Measurements from ENCODE around the gene PRKN.
"Not testable (repeated sequence)": the region's sequence is repeated elsewhere in the genome, so short reads cannot be mapped to it uniquely, and the experiment has no call there.

The PRKN gene

DNA sequence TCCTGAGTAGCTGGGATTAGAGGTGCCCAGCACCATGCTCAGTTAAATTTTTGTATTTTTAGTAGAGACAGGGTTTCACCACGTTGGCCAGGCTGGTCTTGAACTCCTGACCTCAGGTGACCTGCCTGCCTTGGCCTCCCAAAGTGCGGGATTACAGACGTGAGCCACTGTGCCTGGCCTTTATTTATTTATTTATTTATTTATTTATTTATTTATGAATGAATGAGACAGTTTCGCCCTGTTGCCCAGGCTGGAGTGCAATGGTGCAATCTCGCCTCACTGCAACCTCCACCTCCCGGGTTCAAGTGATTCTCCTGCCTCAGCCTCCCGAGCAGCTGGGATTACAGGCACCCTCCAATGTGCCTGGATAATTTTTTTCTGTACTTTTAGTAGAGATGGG lies 48.7 kb downstream of the PRKN start:
- not testable (repeated sequence) for H3K27me3 ChIP-seq (ENCODE audit: insufficient read depth, low read length); H3K9ac ChIP-seq (ENCODE audit: low read depth, low read length); H3K27ac ChIP-seq (ENCODE audit: low read depth, low read length); H3K36me3 ChIP-seq (ENCODE audit: insufficient read depth, low read length); H3K4me1 ChIP-seq (ENCODE audit: insufficient read depth, low read length); H3K4me3 ChIP-seq (ENCODE audit: low read length); H3K9me3 ChIP-seq (ENCODE audit: insufficient read depth, low read depth, low read length)
- WGBS = 94% methylated on average over 6 of the region's 7 CpGs

DNA sequence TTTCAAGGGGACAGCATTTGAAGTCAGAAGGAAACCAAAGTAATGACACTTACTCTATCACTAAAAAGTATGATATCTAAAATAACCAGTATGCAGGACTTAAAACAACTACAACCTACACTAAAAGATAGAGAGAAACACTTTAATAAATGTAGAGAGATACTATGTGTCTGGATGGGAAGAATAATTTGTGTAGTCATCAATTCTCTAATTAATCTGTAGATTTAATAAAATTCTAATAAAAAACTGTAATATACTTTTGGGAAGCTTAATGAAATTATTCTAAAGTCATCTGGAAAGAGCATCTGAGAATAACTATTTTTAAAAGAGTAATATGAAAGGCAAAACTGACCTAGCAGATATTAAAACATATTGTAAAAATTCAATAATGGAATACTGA lies 52.1 kb downstream of the PRKN start:
- Histone ChIP-seq H3K4me3 (ENCODE audit: low read length) (no peak overlapping the region), H3K4me1 (ENCODE audit: insufficient read depth, low read length) (no peaks in the 10 kb centered on the region), H3K27me3 (ENCODE audit: insufficient read depth, low read length) (no peaks in the 10 kb centered on the region), H3K9me3 (ENCODE audit: insufficient read depth, low read depth, low read length) (no peaks in the 10 kb centered on the region), H3K36me3 (ENCODE audit: insufficient read depth, low read length) (no peaks in the 10 kb centered on the region), H3K9ac (ENCODE audit: low read depth, low read length) (no peak overlapping the region), H3K27ac (ENCODE audit: low read depth, low read length) (no peak overlapping the region)

DNA sequence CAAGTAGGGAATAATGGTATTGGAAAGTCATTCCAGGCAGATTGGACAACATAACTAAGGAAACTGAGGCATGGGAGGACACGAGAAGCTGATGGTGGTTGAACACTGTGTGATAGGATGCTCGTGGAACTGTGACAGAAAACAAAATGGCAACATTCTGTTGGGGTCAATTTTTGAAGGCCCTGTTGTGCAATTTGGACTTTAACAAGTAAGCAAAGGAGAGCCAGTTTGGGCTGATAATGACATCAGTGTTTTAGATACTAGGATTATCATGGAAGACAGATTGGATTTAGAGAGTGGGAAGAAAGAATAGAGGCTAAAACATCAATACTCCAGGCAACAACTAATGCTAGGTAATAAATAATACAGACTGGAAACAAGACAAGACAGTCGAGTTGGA lies 53.1 kb downstream of the PRKN start:
- Histone ChIP-seq H3K36me3 (ENCODE audit: insufficient read depth, low read length) (no peaks in the 10 kb centered on the region), H3K4me1 (ENCODE audit: insufficient read depth, low read length) (no peaks in the 10 kb centered on the region), H3K4me3 (ENCODE audit: low read length) (no peak overlapping the region), H3K9me3 (ENCODE audit: insufficient read depth, low read depth, low read length) (no peaks in the 10 kb centered on the region), H3K9ac (ENCODE audit: low read depth, low read length) (no peak overlapping the region), H3K27ac (ENCODE audit: low read depth, low read length) (no peak overlapping the region), H3K27me3 (ENCODE audit: insufficient read depth, low read length) (no peaks in the 10 kb centered on the region)
- WGBS = 91% methylated on average over 3 of the region's 3 CpGs

DNA sequence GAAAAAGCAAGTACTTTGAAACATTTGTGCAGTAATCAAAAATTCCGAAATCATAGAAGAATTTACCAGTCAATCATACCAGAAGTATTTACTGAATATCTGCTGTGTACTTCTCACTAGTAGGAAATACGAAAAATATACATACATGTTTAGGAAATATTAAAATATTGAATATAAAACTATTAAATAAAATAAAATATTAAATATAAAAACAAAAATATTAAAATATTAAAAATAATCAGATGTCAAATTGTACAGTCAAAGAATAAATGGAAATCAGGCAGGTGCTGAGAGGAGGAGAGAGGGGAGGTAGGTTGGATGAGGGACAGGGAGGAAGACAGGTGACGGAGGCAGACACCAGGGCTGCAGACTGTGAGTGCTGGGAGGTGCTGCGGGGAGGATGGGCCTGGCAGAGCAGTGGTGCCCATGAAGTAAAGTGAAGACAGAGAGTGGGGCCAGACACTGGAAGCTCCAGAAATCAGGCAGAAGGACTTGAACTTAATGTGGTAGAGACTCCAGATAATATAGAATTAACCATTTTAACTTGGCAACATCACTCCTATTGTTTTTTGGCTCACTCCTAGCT lies 55.9 kb downstream of the PRKN start:
- Histone ChIP-seq H3K9me3 (ENCODE audit: insufficient read depth, low read depth, low read length) (no peaks in the 10 kb centered on the region), H3K9ac (ENCODE audit: low read depth, low read length) (no peak overlapping the region), H3K4me1 (ENCODE audit: insufficient read depth, low read length) (no peaks in the 10 kb centered on the region), H3K27me3 (ENCODE audit: insufficient read depth, low read length) (no peaks in the 10 kb centered on the region), H3K4me3 (ENCODE audit: low read length) (no peak overlapping the region), H3K36me3 (ENCODE audit: insufficient read depth, low read length) (no peaks in the 10 kb centered on the region), H3K27ac (ENCODE audit: low read depth, low read length) (no peak overlapping the region)
- 94% methylated on average over 3 of the region's 4 CpGs for WGBS

DNA sequence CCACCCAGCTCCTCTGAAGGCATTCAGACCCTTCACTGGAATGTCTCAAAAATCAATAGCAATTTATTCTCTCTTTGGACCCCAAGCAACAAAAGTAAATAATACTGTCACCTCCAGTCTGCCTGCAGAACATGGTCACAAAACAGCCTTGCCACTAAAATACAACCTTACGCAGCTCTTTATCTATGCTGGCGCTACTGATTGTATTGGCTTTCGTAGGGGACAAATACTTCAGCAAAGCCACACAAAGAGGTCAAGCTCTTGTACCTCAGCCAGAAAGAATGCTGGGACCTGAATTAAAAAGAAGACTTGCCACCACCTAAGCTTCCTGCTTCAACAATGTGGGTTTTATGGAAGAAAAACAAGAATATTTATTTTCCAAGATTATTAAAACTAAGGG lies 57.2 kb downstream of the PRKN start:
- Histone ChIP-seq H3K9me3 (ENCODE audit: insufficient read depth, low read depth, low read length) (no peaks in the 10 kb centered on the region), H3K4me1 (ENCODE audit: insufficient read depth, low read length) (no peaks in the 10 kb centered on the region), H3K27me3 (ENCODE audit: insufficient read depth, low read length) (no peaks in the 10 kb centered on the region), H3K27ac (ENCODE audit: low read depth, low read length) (no peak overlapping the region), H3K36me3 (ENCODE audit: insufficient read depth, low read length) (no peaks in the 10 kb centered on the region), H3K9ac (ENCODE audit: low read depth, low read length) (no peak overlapping the region), H3K4me3 (ENCODE audit: low read length) (no peak overlapping the region)
- 90% methylated on average over 3 of the region's 3 CpGs for WGBS

DNA sequence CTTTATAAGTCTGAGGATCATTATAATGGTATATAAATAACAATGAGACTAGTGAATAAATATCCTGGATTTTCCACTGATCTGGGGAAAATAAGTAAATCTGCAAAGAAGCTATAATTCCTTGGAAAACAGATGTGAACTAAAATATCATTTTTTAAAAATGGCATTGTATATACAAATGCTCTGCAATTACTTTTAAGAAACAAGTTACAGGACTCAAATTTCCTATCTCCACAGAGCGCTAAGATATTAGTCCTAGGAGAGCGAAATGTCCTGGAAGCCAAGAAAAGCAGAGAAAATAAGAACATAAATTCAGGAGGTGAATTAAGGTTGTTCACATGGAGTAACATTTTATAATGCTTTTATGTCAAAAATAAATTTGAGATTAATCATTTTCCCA lies 61.3 kb downstream of the PRKN start:
- Histone ChIP-seq H3K27me3 (ENCODE audit: insufficient read depth, low read length) (no peaks in the 10 kb centered on the region), H3K9me3 (ENCODE audit: insufficient read depth, low read depth, low read length) (no peaks in the 10 kb centered on the region), H3K4me1 (ENCODE audit: insufficient read depth, low read length) (no peaks in the 10 kb centered on the region), H3K27ac (ENCODE audit: low read depth, low read length) (no peak overlapping the region), H3K9ac (ENCODE audit: low read depth, low read length) (no peak overlapping the region), H3K4me3 (ENCODE audit: low read length) (no peak overlapping the region), H3K36me3 (ENCODE audit: insufficient read depth, low read length) (no peaks in the 10 kb centered on the region)
- WGBS = 100% methylated on average over 2 of the region's 2 CpGs

DNA sequence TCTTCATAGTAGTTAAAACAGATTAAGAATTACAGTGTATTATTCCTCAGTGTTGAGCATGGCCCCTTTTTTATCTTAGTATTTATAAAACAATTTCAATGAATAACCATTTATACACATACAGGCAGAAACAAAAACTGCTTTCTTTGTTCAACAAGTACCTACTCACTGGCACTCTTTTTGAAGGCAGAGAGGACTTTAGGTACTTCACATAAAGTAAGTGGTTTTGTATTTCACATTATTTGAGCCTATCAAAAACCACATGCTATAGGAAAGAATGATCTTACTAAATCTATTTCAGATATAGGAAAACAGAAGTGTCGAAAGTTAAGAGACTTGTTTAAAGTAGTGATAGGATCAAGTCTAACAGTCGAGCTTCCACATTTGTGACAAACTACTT lies 73.8 kb downstream of the PRKN start:
- 75% methylated on average over 1 of the region's 2 CpGs for WGBS
- no peaks in the 10 kb centered on the region for H3K9me3 ChIP-seq (ENCODE audit: insufficient read depth, low read depth, low read length)
- no peaks in the 10 kb centered on the region for H3K36me3 ChIP-seq (ENCODE audit: insufficient read depth, low read length)
- no peak overlapping the region for H3K4me3 ChIP-seq (ENCODE audit: low read length)
- H3K27ac ChIP-seq (ENCODE audit: low read depth, low read length) = no peak overlapping the region
- H3K4me1 ChIP-seq (ENCODE audit: insufficient read depth, low read length) = no peaks in the 10 kb centered on the region
- H3K9ac ChIP-seq (ENCODE audit: low read depth, low read length) = no peak overlapping the region
- H3K27me3 ChIP-seq (ENCODE audit: insufficient read depth, low read length) = no peaks in the 10 kb centered on the region

DNA sequence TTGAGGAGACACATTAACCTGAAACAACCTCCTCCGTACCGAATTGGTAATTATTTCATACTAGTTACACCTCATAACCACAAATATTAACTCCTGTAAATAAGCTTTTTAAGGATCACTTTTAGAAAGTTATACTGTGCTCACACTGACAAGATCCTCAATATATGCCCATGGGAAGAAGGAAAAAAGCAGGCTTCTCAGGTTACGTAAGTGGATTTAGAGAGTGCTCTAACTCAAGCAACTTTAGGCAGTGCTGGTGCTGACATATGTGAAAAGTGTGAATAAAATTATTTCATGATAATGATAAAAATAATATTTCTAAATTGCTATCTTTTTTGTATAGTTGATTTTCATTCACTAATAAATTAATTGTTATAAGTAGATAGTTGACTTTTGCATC lies 76.1 kb downstream of the PRKN start:
- WGBS = 85% methylated on average over 3 of the region's 3 CpGs
- H3K4me3 ChIP-seq (ENCODE audit: low read length) = no peak overlapping the region
- no peaks in the 10 kb centered on the region for H3K36me3 ChIP-seq (ENCODE audit: insufficient read depth, low read length)
- H3K27ac ChIP-seq (ENCODE audit: low read depth, low read length) = no peak overlapping the region
- H3K27me3 ChIP-seq (ENCODE audit: insufficient read depth, low read length) = no peaks in the 10 kb centered on the region
- H3K4me1 ChIP-seq (ENCODE audit: insufficient read depth, low read length) = no peaks in the 10 kb centered on the region
- H3K9ac ChIP-seq (ENCODE audit: low read depth, low read length) = no peak overlapping the region
- H3K9me3 ChIP-seq (ENCODE audit: insufficient read depth, low read depth, low read length) = no peaks in the 10 kb centered on the region

DNA sequence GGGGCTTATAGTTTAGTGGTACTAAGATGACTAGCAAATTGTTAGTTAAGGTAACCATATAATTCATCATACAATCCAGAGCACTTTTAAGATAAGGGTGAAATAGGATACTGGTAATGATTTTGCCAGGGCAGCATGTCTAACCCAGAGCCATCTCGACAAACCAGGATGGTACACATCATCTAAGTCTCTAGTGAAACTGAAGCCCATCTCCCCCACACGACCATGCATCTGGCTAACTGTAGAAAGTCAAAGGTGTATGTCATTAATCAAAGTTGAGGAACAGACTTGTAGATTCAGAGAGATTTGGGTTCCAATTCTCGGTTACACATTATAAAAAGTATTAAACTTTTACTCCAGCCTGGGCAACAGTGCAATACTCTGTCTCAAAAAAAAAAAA lies 78.3 kb downstream of the PRKN start:
- 100% methylated on average over 3 of the region's 3 CpGs for WGBS
- Histone ChIP-seq H3K27ac (ENCODE audit: low read depth, low read length) (no peak overlapping the region), H3K27me3 (ENCODE audit: insufficient read depth, low read length) (no peaks in the 10 kb centered on the region)

DNA sequence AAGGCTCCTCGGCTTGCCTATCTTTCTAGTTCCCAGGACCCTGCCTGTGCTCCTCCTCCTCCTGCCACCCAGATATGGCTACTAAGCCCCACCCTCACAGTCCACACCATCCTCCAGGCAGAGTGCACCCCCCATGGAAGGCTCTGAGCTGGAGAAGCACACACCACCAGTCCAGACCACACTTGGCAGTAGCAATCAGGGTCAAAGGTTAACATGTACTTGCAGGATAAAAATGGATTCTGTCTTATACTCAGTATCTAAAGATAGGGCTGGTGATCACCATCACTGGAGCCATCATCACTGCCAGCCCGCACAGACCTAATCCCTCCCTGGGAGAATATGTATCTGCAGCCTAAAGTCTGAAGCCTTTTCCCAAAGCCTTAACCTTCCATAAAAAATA lies 83.4 kb downstream of the PRKN start:
- no peak overlapping the region for H3K9ac ChIP-seq (ENCODE audit: low read depth, low read length)
- WGBS = 89% methylated on average over 2 of the region's 2 CpGs
- H3K4me1 ChIP-seq (ENCODE audit: insufficient read depth, low read length) = no peaks in the 10 kb centered on the region
- H3K4me3 ChIP-seq (ENCODE audit: low read length) = no peak overlapping the region
- no peaks in the 10 kb centered on the region for H3K9me3 ChIP-seq (ENCODE audit: insufficient read depth, low read depth, low read length)
- no peak overlapping the region for H3K27ac ChIP-seq (ENCODE audit: low read depth, low read length)
- H3K27me3 ChIP-seq (ENCODE audit: insufficient read depth, low read length) = no peaks in the 10 kb centered on the region
- H3K36me3 ChIP-seq (ENCODE audit: insufficient read depth, low read length) = no peaks in the 10 kb centered on the region

More for the DNA sequence above, 78.3 kb downstream of the PRKN start:
- H3K9me3 ChIP-seq (ENCODE audit: insufficient read depth, low read depth, low read length) = no peaks in the 10 kb centered on the region
- no peaks in the 10 kb centered on the region for H3K4me1 ChIP-seq (ENCODE audit: insufficient read depth, low read length)
- no peak overlapping the region for H3K4me3 ChIP-seq (ENCODE audit: low read length)
- no peaks in the 10 kb centered on the region for H3K36me3 ChIP-seq (ENCODE audit: insufficient read depth, low read length)
- H3K9ac ChIP-seq (ENCODE audit: low read depth, low read length) = no peak overlapping the region

DNA sequence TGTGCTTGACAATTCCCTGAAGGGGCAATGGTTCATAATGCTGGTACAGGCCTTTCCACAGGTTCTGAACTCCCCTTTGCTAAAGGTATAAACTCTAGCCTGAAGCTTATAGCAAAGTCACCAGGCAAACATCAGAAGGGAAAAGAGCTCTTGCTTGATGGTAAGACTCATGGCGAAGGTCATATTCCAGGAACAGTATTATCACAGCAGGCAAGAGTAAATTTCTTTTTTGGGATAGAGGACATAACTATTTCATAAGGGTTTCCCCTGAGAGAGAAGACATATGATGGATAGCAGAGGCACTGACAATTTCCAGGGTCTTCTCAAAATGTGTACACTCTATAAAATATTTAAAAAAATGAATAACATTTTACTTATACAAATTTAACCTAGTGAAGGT lies 86.8 kb downstream of the PRKN start:
- no peaks in the 10 kb centered on the region for H3K9me3 ChIP-seq (ENCODE audit: insufficient read depth, low read depth, low read length)
- no peak overlapping the region for H3K4me3 ChIP-seq (ENCODE audit: low read length)
- no peaks in the 10 kb centered on the region for H3K36me3 ChIP-seq (ENCODE audit: insufficient read depth, low read length)
- no peak overlapping the region for H3K9ac ChIP-seq (ENCODE audit: low read depth, low read length)
- no peaks in the 10 kb centered on the region for H3K27me3 ChIP-seq (ENCODE audit: insufficient read depth, low read length)
- WGBS = 100% methylated on average over 1 of the region's 1 CpG
- H3K27ac ChIP-seq (ENCODE audit: low read depth, low read length) = no peak overlapping the region
- H3K4me1 ChIP-seq (ENCODE audit: insufficient read depth, low read length) = no peaks in the 10 kb centered on the region

DNA sequence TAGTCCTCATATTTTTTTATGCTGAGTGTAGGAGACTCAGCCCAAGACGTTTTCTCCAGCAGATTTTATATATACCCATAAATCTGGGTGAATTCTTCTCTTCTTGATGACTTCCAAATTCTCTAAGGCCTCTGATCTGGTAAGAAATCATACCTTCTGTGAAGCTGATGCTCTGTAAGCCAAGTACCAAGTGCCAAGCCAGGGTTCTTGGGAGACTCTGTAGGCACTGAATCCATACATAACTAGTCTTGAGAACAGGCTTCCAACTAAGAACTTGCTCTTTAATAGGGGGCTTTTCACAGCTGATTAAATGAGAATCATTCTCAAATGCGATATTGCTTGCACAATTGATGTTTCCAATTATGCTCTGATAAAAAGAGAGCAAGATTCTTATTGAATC lies 87.6 kb downstream of the PRKN start:
- 100% methylated on average over 2 of the region's 2 CpGs for WGBS

More for the DNA sequence above, 87.6 kb downstream of the PRKN start:
- H3K27ac ChIP-seq (ENCODE audit: low read depth, low read length) = no peak overlapping the region
- H3K4me1 ChIP-seq (ENCODE audit: insufficient read depth, low read length) = no peaks in the 10 kb centered on the region
- H3K9ac ChIP-seq (ENCODE audit: low read depth, low read length) = no peak overlapping the region
- no peaks in the 10 kb centered on the region for H3K36me3 ChIP-seq (ENCODE audit: insufficient read depth, low read length)
- no peaks in the 10 kb centered on the region for H3K27me3 ChIP-seq (ENCODE audit: insufficient read depth, low read length)
- H3K9me3 ChIP-seq (ENCODE audit: insufficient read depth, low read depth, low read length) = no peaks in the 10 kb centered on the region
- no peak overlapping the region for H3K4me3 ChIP-seq (ENCODE audit: low read length)
